PFSK-1 (cell line): ENCODE data around the gene GRK2.

Experiments used
- FOXP2 ChIP-seq: optimal IDR thresholded peaks from 2 replicates; pipeline ENCODE3; 2011; ENCODE audit warnings: borderline replicate concordance, control low read depth, inconsistent platforms; ENCODE audit not compliant: insufficient read depth; ENCODE audit errors: extremely low read length, extremely low read depth
- POLR2AphosphoS5 ChIP-seq: IDR thresholded peaks from 2 replicates; pipeline ENCODE4 v1.6.1; 2012; ENCODE audit warnings: low read depth, mild to moderate bottlenecking, control low read depth, low read length, moderate library complexity
- REST ChIP-seq, 2 experiments: IDR thresholded peaks; 2 replicates each; pipeline versions ENCODE4 v1.6.1 to v1.8.0; 2011 to 2012; ENCODE audit warnings: low read depth in 2 of 2, low read length in 2 of 2, control low read depth in 1 of 2, inconsistent platforms in 1 of 2, mild to moderate bottlenecking in 1 of 2, moderate library complexity in 1 of 2; ENCODE audit not compliant: insufficient read depth in 1 of 2
- SIN3A ChIP-seq: IDR thresholded peaks from 2 replicates; pipeline ENCODE4 v1.6.1; 2012; ENCODE audit warnings: mild to moderate bottlenecking, low read length, moderate library complexity, borderline replicate concordance; ENCODE audit not compliant: insufficient read depth
- TAF1 ChIP-seq: IDR thresholded peaks from 2 replicates; pipeline ENCODE4 v1.6.1; 2012; ENCODE audit warnings: low read length, control low read depth, borderline replicate concordance; ENCODE audit not compliant: insufficient read depth

GRK2 gene

GRCh38 chr11:67315325-67315909 is 49.1 kb downstream of the GRK2 start:
- TF ChIP-seq TAF1 (no peak), POLR2AphosphoS5 (no peak), REST (IDR thresholded peaks at IDR 0.05; ENCODE audit: insufficient read depth in 1 of 2, low read depth in 2 of 2, low read length in 2 of 2) (no peak), SIN3A (no peak), FOXP2 (no peak)

- TF ChIP-seq SIN3A (no peak), FOXP2 (no peak), POLR2AphosphoS5 (no peak), REST (IDR thresholded peaks at IDR 0.05; ENCODE audit: insufficient read depth in 1 of 2, low read depth in 2 of 2, low read length in 2 of 2) (no peak), TAF1 (no peak)
Measured at GRCh38 chr11:67316882-67317204, 50.6 kb downstream of the GRK2 start.

GRCh38 chr11:67317205-67317887 is 51.1 kb downstream of the GRK2 start:
- TF ChIP-seq SIN3A, result no peak
- 0 out of 2 replicates have a peak, but pooled peaks have one; percentile 66 for TF ChIP-seq TAF1
- TF ChIP-seq POLR2AphosphoS5, result peak; percentile 93

- TF ChIP-seq FOXP2 (no peak), SIN3A (0 out of 2 replicates have a peak, but pooled peaks have one; percentile 21)
Measured at GRCh38 chr11:67317888-67318555, 51.7 kb downstream of the GRK2 start.

GRCh38 chr11:67320011-67320410 is 53.7 kb downstream of the GRK2 start:
- no peak for TF ChIP-seq POLR2AphosphoS5
- TF ChIP-seq REST (IDR thresholded peaks at IDR 0.05; ENCODE audit: insufficient read depth in 1 of 2, low read depth in 2 of 2, low read length in 2 of 2), result no peak
- TF ChIP-seq FOXP2, result no peak
- TF ChIP-seq TAF1, result no peak
- no peak for TF ChIP-seq SIN3A

GRCh38 chr11:67320691-67321090 is 54.4 kb downstream of the GRK2 start:
- no peak for TF ChIP-seq SIN3A
